Erythroblast (primary cell): ENCODE measurements around the gene ZNF358.

ENCODE experiments used
- GATA1 ChIP-seq: IDR thresholded peaks from 2 replicates; pipeline ENCODE4 v1.6.1; 2011; ENCODE audit warnings: low read depth, mild to moderate bottlenecking, control low read depth, low read length, moderate library complexity
- POLR2A ChIP-seq: IDR thresholded peaks from 2 replicates; pipeline ENCODE4 v1.6.1; 2011; ENCODE audit warnings: mild to moderate bottlenecking, low read length

- TF ChIP-seq POLR2A (no peak), GATA1 (no peak)
Measured at GRCh38 chr19:7476777-7477494, 39.0 kb upstream of the ZNF358 start.
